B cell (primary cell): ENCODE data around the gene TP53TG3D. TPM values are rescaled to one million over a fixed set of nuclear protein-coding genes. Genes with fewer than 3 reads are reported as not detected.

ENCODE experiments used
- polyA plus RNA-seq: library from polyadenylated mRNA; depleted of rRNA; stranded (reverse); fragments of >200 nt; gene quantifications from 2 replicates; pipeline ENCODE4 v1.2.3, GENCODE V29; 2012
- small RNA-seq: library from RNA; depleted of rRNA; stranded (forward); fragments of <200 nt; gene quantifications from one replicate; pipeline ENCODE3, GENCODE V24; 2012; ENCODE audit warnings: low replicate concordance, low read depth; ENCODE audit not compliant: insufficient read length
- total RNA-seq, 2 donors: library from RNA; stranded (reverse); fragments of 120-200 nt in 1 of 2; gene quantifications; 1 replicate in 1 of 2; 2 replicates in 1 of 2; pipeline versions ENCODE4 v1.2.3 to v1.2.4, GENCODE V29; 2013 to 2022

TP53TG3D gene
- total and polyA plus RNA-seq, 2 donors (not counting 1 experiment from before 2014, with no cell fraction given), result 0.28 TPM; not detected in 1

Small RNA genes lying within 50 kb of the gene (small RNA-seq; reads per million reads assigned to genes)
- gene AC133485.1 (not detected), gene AC140878.1 (not detected)
